GM21717 (cell line): Measurements from ENCODE around the gene NDP.
A peak's percentile ranks its signal among the peaks of the same experiment; 100 is the strongest.
"Not testable (repeated sequence)": the region's sequence is repeated elsewhere in the genome, so short reads cannot be mapped to it uniquely, and the experiment has no call there.

Source experiments
- ATAC-seq: cut with Tn5 transposase; IDR thresholded peaks from one replicate; pipeline ENCODE4 v1.9.1; 2021; ENCODE audit warnings: mild to moderate bottlenecking, moderate library complexity; ENCODE audit not compliant: unreplicated experiment

Gene NDP

GRCh38 chrX:43971966-43972961 is 926 bp downstream of the NDP start:
- ATAC-seq = no peak

GRCh38 chrX:43970528-43970927 is 2.7 kb downstream of the NDP start:
- ATAC-seq = no peak

GRCh38 chrX:43969504-43970501 is 3.4 kb downstream of the NDP start:
- ATAC-seq = no peak

DNA sequence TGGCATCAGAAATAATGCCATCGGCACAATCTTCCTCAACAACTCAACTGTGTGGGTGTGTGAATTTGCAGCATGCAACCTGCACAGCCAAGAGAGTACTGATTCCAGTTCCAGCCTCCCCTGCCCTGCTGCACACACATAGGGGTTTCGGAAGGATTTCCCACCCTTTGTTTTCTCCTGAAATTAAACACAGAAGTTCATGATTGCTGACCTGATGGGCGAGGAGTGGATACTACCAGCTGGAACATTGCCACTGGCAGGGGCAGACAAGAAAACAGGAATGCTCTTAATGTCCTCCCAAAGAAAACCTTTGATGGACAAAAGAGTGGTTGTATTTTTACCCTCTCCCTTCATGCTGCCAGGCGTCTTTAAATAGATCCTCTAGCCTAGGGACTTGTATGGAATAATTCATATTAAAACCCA is 4.8 kb downstream of the NDP start:
- no peak for ATAC-seq

GRCh38 chrX:43964936-43965335 is 8.3 kb downstream of the NDP start:
- no peak for ATAC-seq

DNA sequence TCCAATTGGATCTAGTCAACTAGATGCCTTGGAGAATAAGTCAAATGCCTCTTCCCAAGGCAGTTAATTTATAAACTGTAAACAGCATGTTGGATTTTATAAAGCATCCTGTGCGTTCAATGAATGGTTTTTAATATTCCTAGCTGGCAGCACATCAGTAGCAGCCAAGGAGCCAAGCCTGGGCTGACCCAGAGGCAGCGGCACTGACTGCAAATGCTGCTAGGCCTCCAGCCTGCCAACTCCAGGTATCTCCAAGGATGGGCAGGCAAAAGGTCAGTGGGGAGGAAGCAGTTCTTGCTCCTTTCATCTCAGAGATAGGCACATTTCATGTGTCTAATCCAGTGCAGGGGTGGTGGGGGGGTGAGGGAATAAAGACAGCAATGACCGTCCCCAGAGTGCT is 9.5 kb downstream of the NDP start:
- ATAC-seq = no peak

- no peak for ATAC-seq
Observed at GRCh38 chrX:43962636-43963035, 10.6 kb downstream of the NDP start.

GRCh38 chrX:43961699-43962098 is 11.5 kb downstream of the NDP start:
- ATAC-seq = no peak

- peak; percentile 76 for ATAC-seq
Observed at GRCh38 chrX:43958529-43958928, 14.7 kb downstream of the NDP start.

DNA sequence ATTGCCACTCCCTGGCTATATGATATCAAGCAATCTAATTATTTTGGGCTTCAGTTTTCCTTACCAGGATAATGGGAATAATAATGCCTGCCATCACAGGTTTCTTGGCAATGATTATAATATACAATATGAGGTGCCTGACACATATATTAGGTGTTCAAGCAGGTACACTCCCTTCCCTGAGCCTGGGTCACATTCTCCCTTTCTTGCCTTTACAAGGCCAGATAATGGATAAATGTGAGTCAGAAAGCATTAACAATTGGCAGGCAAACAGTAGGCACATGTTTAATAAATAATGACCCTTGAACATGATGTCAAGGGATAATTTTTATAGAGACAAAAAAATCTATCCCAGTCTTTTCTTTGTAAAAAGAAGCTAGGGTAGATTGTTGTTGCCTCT is 17.2 kb downstream of the NDP start:
- no peak for ATAC-seq

GRCh38 chrX:43953218-43953617 is 20.0 kb downstream of the NDP start:
- ATAC-seq = no peak

- ATAC-seq = no peak
Observed at GRCh38 chrX:43949669-43950068, 23.5 kb downstream of the NDP start.

GRCh38 chrX:43940816-43941474 is 32.2 kb downstream of the NDP start:
- ATAC-seq = no peak

GRCh38 chrX:43939187-43939926 is 33.8 kb downstream of the NDP start:
- no peak for ATAC-seq

GRCh38 chrX:43922032-43922431 is 51.2 kb downstream of the NDP start:
- ATAC-seq = not testable (repeated sequence)

- ATAC-seq = not testable (repeated sequence)
Observed at GRCh38 chrX:43910772-43911171, 62.4 kb downstream of the NDP start.

DNA sequence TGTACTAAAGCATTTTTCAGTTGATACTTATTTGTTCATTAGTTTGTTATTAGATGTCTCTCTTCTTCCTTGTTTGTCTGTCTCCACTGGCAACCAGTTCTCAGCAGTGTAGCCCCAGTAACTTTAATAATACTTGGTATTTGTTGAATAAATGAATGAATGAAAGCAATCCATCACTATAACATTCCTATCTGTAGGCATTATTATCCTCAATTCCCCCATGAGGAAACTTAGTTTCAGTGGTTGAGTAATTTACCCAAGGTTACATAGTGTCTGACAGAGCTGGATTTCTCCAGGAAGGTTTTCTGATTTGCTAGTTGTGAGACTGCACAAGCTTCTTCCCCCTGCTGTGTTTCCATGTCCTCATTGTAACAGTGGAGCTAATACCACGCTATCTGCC is 63.2 kb downstream of the NDP start:
- no peak for ATAC-seq

- ATAC-seq = no peak
Observed at GRCh38 chrX:43909141-43909540, 64.0 kb downstream of the NDP start.

GRCh38 chrX:43899878-43900815 is 73.0 kb downstream of the NDP start:
- ATAC-seq = no peak
